Inflammatory macrophage treated with lipopolysaccharide for 4 hours (primary cell): ENCODE results near the gene ADARB2.
"Not testable (repeated sequence)": the region's sequence is repeated elsewhere in the genome, so short reads cannot be mapped to it uniquely, and the experiment has no call there.

Experiments used
- DNase-seq: peaks from one replicate; pipeline ENCODE4 v3.0.0-alpha.2; 2020

ADARB2 gene

GRCh38 chr10:1232164-1232911, 505.0 kb downstream of the ADARB2 start:
- DNase-seq = no peak

GRCh38 chr10:1230592-1231275, 506.6 kb downstream of the ADARB2 start:
- no peak for DNase-seq

- DNase-seq = no peak
Observed at GRCh38 chr10:1230138-1230537, 507.2 kb downstream of the ADARB2 start.

- DNase-seq = no peak
Observed at GRCh38 chr10:1229574-1229973, 507.8 kb downstream of the ADARB2 start.

- DNase-seq = no peak
Observed at GRCh38 chr10:1229116-1229515, 508.2 kb downstream of the ADARB2 start.

DNA sequence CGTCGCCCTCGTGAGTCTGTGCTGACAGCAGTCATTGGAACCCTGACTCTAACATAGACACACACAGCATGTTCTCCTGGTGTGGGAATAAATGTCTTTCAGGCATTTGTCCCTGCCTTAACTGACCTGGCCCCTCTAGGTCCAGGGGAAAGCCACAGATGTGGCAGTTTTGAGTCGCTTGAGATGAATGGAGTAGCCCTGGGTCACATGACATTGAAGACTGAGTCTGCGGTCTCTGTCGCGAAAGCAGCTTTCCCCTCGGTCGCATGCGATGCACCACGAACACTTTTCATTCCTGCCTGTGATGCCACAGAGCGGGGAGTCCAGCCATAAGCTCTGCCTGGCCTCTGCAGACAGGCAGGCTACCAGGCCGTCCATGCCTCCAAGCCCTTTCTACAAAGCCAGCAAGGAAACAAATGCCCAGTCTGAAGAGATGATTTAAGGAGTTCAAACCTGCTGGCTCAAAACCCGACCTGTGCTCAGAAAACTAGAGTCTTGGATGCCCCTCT, 508.8 kb downstream of the ADARB2 start:
- no peak for DNase-seq

GRCh38 chr10:1227510-1228402, 509.6 kb downstream of the ADARB2 start:
- DNase-seq = no peak

GRCh38 chr10:1226907-1227306, 510.4 kb downstream of the ADARB2 start:
- not testable (repeated sequence) for DNase-seq

DNA sequence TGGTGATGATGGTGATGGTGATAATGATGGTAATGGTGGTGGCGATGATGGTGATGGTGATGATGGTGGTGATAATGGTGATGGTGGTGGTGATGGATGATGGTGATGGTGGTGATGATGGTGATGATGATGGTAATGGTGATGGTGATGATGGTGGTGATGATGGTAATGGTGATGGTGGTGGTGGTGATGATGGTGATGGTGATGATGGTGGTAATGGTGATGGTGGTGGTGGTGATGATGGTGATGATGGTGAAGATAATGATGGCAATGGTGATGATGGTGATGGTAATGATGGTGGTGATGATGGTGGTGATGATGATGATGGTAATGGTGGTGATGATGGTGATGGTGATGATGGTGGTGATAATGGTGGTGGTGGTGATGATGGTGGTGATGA, 517.5 kb downstream of the ADARB2 start:
- DNase-seq = not testable (repeated sequence)

DNA sequence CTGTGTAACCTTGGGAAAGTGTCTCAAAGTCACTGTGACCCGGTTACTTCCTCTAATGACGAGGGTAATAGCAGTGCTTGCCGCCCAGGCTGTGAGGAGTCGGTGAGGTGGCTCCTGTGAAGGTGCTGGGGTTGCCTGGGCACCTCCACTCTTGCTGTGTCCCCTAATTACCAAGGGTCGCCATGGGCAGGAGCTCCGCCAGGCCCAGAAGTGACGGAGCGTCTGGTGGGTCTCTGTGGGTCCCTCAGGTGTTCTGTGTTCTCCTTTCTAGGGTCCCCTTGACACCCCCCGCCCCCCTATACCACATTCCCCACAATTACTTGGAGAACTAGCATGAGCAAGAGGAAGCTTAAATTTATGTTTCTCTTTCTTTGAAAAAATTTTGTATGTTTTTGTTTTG, 519.7 kb downstream of the ADARB2 start:
- DNase-seq = no peak

DNA sequence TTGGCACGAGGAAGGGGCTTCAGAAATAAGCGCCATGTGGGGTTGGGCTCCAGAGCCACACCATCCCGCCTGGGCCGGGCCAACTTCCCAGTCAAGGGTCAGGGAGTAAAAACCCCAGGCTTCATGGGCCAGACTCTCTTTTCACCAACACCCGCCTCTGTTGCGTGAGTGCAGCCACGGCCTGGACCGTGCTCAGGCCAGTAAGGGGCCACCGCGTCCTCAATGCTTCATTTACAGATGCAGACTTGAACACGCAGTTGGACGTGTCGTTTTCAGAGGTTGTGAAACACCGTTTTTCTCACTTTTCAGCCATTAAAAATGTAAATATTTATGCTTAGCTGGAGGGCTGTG, 520.1 kb downstream of the ADARB2 start:
- DNase-seq = no peak

DNA sequence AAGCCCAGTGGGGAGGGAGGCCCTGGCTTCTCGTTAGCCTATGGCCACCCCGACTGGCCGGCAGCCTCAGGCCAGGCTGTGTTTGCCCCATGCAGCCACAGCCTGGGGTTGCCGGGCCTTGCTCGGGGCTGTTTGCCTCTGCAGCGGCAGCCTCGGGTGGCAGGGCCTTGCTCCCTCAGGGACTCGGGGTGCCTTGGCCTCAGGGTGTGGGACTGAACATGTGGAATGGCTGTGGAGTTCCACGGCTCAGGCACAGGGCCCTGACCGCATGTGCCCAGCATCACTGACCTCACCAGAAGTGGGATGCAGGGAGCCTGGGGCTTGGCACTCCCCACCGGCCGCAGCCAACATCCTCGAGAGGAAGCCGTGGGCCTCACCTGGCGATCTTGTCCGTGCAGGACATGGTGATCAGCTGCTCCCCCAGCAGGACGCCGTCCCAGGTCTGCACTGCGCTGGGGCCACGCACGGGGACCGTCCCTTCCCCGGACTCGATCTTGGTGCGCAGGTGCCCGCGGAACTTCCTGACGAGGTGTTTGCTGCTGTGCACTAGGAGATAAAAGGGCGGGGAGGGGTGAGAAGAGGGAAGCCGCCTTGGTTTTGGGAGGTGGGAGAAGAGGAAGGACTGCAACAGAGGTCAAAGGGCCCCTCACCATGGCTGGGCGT, 520.6 kb downstream of the ADARB2 start:
- no peak for DNase-seq

DNA sequence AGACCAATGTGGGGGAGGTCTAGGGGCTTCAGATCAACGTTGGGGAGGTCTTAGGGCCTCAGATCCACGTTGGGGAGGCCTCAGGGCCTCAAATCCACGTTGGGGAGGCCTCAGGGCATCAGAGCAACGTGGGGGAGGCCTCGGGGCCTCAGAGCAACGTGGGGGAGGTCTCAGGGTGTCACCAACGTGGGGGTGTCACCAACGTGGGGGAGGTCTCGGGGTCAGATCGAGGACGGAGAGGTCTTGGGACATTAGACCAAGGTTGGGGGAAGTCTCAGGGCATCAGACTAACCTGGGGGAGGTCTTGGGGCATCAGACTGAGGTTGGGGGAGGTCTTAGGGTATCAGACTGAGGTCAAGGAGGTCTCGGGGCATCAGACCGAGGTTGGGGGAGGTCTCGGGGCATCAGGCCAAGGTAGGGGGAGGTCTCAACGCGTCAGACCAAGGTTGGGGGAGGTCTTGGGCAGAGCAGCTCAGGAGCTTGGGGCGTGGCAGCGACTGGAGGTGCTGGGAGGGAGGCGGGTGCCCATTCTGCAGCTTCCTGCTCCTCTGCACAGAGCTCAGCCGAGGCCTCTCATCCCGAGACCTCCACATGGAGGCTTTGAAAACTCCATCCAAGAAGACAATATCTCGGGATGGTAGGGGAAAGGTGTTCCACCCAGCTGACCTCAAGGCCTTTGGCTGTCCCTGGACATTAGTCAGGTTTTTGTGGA, 521.3 kb downstream of the ADARB2 start:
- no peak for DNase-seq

GRCh38 chr10:1214882-1215540, 522.3 kb downstream of the ADARB2 start:
- no peak for DNase-seq

- no peak for DNase-seq
Observed at GRCh38 chr10:1214071-1214675, 523.2 kb downstream of the ADARB2 start.

- DNase-seq = no peak
Observed at GRCh38 chr10:1213252-1214070, 523.9 kb downstream of the ADARB2 start.

GRCh38 chr10:1212571-1213141, 524.7 kb downstream of the ADARB2 start:
- DNase-seq = no peak

DNA sequence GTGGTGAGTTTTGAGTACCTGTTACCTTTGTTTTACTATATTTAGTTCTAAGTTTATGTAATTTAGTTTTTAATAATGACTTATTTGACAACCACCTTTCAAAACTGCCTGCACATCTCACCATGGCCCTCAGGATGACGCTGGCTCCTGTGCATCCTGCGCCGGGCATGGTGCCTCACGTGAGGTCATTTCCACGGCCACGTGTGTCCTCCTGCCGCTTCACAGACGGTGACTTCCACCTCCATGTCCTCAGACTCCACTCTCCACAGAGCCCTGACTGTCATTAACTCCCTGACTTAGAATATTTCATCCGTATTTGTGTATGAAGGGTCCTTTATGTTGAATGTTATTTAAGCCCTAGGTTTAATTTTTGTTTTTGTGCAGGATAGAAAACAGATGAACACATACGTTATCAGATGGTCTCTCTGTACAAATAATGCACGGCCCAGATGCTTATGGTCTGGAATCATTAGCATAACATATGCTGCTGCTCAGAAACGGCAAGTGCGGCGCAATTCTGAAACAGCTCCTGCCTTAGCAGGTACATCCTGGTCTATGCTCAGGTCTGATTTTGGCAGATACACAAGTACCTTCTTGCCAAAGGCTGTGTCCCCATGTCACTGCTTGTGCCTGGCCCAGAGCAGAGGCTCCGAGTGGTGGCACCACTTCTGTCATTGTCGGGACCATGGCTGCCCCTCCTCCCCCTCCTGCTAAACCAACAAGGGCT, 525.3 kb downstream of the ADARB2 start:
- no peak for DNase-seq

DNA sequence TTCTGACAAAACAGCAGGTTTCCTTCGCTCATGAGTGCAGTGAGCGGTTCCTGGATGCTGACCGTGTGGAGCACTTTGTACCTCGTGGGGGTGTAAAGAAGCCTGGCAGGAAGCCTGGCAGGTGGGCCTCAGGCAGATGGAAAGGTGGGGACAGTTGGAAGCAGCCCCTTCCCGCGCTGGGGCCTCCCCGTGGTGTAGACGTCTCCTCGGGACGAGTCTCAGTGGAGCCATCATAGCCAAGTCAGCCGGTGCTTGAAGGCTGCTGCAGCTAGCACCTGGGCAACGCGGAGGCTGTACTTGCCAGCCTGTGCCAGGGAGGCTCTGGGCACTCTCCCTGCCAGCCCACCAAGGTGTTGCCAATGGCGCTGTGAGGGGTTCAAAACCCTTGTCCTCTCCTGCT, 526.7 kb downstream of the ADARB2 start:
- DNase-seq = no peak
